GM21737 (cell line): ENCODE measurements around the gene RALGPS2.

ENCODE experiments used
- ATAC-seq: cut with Tn5 transposase; IDR thresholded peaks from one replicate; pipeline ENCODE4 v1.9.1; 2021; ENCODE audit warnings: mild to moderate bottlenecking, moderate library complexity; ENCODE audit not compliant: unreplicated experiment

The RALGPS2 gene

GRCh38 chr1:178916448-178917174 is 191.6 kb downstream of the RALGPS2 start:
- peak; percentile 47 for ATAC-seq

- no peak for ATAC-seq
These were observed 193.3 kb downstream of the RALGPS2 start for GRCh38 chr1:178918308-178918707.

GRCh38 chr1:178918955-178919354 is 193.9 kb downstream of the RALGPS2 start:
- no peak for ATAC-seq

DNA sequence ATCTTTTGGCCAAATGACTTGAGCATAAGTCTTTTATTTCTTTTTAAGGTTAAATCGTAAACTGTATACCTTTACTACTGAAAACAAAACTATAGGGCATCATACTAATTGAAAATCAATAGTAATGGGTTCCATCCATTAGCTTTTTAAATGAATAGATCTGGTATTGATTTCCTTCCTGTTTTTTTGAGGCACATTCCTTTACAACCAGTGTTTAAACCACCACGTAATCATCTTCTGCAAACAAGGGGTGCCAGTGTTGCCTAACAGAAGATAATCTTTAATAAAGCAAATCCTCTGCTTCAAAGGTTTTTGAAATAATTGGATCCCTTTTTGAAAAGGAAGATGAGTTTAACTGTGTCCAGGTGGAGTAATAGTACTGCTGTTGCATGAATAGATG is 194.5 kb downstream of the RALGPS2 start:
- ATAC-seq: no peak

DNA sequence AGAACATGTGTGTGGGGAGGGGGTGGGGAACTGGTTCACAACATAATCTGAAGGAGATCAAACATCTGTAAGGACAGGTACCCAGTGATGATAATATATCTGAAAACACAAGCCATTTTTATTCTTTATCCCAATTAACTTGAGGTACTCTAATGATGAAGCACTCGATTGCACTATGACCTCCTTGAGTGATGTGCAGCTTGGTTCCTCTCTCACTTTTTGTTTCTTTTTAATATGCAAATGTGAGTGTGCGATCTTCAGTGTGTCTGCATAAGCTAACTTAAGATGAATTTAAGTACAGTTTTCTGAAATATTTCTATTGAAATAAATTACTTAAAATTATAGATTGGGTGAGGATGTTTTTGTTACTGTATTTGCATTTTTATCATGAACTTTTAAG is 196.5 kb downstream of the RALGPS2 start:
- no peak for ATAC-seq

- no peak for ATAC-seq
These were observed 198.5 kb downstream of the RALGPS2 start for GRCh38 chr1:178923512-178923911.

- ATAC-seq: no peak
These were observed 201.0 kb downstream of the RALGPS2 start for GRCh38 chr1:178926046-178926445.

DNA sequence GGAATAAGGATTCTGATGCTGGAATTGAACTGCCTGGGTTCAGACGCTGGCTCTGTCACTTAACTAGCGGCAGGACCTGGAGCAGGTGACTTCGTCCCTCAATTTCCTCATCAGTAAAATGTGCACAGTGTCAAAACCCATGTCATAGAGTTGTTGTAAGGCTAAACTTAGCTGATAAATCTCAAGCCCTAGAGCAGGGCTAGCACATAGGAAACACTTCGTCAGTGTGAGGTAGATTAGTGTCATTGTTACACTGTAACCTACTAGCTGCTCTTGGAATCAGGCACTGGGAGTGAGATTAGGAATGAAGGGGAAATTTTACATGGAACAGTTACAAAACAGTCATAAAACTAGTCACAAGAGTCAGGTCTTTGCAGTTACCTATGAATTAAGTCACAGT is 202.0 kb downstream of the RALGPS2 start:
- no peak for ATAC-seq

GRCh38 chr1:178928041-178928440 is 203.0 kb downstream of the RALGPS2 start:
- no peak for ATAC-seq

DNA sequence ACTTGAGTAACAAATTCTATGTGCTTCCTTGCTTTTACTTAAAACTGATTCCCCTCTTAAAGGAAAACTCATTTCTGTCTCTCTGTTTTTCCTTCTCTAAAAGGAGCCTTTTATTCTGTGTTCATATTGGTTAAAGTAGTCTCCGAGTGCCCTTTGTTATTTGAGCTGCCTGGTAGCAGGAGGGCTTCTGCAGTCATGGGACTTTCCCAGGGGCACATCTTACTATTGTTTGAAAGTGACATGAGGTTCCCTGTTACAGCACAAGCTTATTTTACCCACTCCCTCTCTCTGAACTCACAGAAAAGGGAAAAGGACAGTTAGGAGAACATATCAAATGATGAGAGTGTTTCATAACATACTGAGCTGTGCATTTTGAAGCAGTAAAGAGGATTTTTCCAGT is 203.9 kb downstream of the RALGPS2 start:
- ATAC-seq: no peak

DNA sequence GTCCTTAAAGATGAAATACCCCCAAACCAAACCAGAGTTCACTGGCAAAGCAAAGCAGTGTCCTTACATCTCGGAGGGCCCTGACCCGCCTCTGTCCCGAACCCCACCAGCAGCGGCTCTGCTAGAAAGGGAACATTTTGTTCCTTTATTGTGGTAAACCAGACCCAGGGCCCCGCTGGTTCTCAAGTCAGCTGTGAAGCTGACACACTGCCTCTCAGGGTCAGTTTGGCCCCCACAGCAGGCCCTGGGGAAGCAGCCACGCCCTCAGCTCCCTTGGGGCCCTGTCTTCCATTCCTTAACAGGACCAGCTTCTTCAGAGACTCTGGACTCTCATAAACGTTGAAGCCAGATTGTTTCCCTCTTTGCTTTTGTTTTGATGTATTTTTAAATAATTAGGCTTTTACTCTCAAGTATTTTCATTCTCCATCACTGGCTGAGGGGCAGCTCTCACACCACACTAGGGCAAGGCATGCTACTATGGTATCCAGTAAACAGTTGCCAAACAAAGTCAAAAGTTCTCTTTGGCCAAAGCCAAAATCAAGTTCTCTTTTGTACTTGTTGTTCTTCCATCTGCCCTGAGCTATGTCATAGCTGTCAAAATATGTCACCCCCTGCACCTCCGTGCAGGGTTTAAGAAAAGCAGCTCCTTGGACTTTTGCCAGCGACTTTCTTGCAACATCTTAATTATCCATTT is 207.0 kb downstream of the RALGPS2 start:
- no peak for ATAC-seq

GRCh38 chr1:178932552-178932906 is 207.5 kb downstream of the RALGPS2 start:
- no peak for ATAC-seq

DNA sequence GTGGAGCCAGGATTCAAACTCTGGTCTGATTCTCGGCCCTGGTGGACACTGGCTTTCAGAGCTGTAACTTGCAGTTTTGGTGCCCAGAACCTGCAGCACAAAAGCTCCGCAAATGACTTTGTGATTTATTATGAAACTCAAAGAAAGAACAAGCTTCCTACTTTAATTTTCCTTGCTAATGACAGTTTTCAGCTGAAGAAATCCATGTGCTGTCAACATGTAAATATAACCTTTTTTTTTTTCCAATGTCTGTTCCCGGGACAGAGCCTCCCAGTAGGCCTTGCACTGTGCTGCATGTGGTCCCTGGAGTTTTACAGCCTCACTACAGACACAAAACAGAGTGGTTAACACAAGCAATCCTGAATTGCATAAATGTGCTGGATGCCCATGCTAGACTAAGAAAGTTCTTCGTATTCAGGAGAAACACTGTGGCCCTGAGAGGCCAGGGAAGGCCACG is 208.1 kb downstream of the RALGPS2 start:
- ATAC-seq: no peak

DNA sequence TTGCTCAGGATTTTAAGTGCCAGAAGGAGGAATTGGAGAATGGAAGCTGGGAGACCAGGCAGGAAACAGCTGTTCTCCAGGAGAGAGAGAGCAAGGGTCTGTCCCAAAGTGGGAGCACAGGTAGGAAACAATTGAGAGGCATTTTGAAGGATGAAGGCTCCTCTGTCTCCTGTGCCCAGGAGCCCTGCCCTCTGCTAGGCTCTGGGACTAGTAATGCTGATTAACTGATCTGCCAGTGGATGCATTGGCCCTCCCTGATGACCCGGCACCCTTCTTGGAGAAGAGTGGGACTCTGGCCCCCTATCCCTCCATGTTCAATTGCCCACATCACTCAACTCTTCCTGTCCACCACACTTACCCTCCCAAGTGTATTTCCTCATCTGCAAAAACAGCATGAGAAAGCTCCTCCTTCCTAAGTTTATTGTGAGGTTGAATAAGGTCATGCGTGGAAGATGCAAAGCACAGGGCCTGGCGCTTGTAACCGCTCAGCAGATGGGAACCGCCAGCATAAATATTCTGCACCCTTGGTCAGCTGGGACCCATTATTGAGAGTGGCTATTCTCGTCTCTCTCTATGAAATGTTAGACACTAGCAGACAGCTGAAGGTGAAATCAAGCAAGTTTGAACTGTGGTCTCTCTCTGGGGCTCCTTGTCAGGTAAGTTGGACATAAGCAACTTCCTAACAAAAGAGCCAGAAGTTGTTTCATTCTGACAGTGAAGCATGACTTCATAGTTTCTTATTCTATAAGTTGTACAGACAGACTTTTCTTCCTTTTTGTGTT is 208.9 kb downstream of the RALGPS2 start:
- ATAC-seq: no peak

GRCh38 chr1:178934546-178934945 is 209.5 kb downstream of the RALGPS2 start:
- no peak for ATAC-seq

DNA sequence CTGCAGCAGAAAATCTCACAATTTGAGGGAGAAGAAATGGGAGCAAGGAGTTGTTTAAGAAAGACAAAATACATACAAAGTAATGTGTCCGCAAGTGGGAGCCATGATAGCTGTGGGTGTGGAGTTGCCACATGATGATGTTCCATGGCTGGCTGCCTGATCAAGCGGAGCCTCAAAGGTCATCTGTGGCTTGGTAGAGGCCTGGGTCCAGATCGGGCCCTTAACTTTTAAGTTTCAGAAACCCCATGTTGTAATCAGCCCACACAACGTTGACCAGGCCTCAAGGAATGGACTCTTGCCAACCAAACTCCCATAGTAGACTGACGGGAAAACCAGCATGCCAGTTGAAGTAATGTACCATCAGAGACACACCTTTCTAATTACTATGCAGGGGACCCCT is 210.6 kb downstream of the RALGPS2 start:
- no peak for ATAC-seq

- ATAC-seq: no peak
These were observed 212.7 kb downstream of the RALGPS2 start for GRCh38 chr1:178937695-178938094.

DNA sequence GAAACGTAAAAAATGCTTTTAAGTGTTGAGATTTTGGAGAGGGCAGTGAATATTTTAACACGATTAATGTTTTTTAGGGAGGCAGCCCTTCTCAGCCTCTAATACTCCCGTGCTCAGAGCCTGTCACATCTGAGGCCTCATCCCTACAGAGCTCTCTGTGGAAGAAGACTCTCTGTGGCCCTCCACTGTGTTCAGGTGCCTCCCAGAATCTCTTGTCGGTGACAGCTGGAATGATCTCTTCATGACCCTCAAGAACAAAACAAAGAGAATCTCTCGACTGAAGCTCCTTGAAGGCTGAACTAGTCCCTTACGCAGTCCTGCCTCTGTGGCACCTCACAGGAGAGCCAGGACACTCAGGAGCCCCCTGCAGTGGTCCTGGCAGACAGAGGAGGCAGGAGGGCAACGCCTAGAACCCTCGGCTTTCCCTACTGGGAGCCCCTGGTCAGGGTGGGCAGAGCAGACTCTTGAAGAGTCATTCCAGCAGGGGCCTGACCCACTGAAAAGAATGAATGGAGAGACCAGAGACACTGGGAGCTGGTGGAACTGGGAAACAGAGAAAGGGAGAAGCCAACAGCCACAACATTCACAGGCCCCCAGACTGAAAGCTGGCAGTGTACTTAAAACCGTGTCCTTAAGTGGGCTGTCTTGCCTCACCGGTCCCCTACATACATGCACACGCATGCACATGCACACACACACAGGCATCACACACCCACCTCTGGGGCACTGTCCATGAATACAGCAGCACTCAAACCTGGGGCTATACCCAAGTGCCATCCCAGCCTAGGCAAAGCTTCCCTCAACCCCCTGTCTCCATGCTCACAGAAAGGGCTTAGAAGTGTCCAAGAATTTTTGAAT is 213.3 kb downstream of the RALGPS2 start:
- ATAC-seq: no peak

DNA sequence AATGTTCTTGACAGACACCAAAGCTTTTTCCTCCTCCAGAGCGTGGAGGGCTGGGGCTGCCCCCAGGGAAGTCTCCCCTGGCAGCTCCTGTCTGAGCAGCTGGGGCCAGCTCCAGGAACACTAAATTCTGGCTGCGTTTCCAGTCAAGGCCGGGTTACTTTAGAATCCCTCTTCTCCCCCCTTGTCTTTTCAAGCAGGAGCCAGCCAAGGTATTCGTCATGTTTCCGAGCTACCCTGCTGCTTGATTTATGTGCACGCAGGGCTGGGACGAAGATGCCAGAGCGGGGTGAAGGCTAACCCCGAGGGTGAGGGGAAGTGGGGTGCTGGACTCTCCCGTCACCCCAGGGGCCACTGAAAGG is 213.9 kb downstream of the RALGPS2 start:
- no peak for ATAC-seq

GRCh38 chr1:178939338-178940067 is 214.5 kb downstream of the RALGPS2 start:
- no peak for ATAC-seq
